Endothelial cell of umbilical vein (primary cell): ENCODE results near the gene ATP11B. TPM values are rescaled to one million over a fixed set of nuclear protein-coding genes. Genes with fewer than 3 reads are reported as not detected.
"Not testable (repeated sequence)": the region's sequence is repeated elsewhere in the genome, so short reads cannot be mapped to it uniquely, and the experiment has no call there.

Experiments
- BruUV-seq: library from RNA; stranded (reverse); fragments of 400-500 nt; replicated peaks from 2 replicates; lab custom pipeline; 2021; lab: Mats Ljungman, UMichigan
- CTCF ChIA-PET: fragments of 300-600, 350-600 bp; sonication (Branson Sonifier 250); formaldehyde crosslinking; loops from one replicate; lab custom pipeline; 2021; ENCODE audit warnings: antibody characterized with exemption, inconsistent platforms; lab: Charles Lee
- POLR2A ChIA-PET: fragments of 300-600, 350-600 bp; sonication (Branson Sonifier 250); formaldehyde crosslinking; loops from one replicate; lab custom pipeline; 2021; ENCODE audit warnings: antibody characterized with exemption, inconsistent platforms; lab: Charles Lee
- DNase-seq: peaks from one replicate; pipeline ENCODE4 v3.0.0-alpha.2; 2011; ENCODE audit warnings: low read depth, low spot score
- FAIRE-seq: peaks from 2 replicates; lab custom pipeline; 2011; peaks lifted over from hg19 to GRCh38; lab: Jason Lieb, UNC
- H2AFZ ChIP-seq: 2 replicates; pipeline ENCODE4 v1.6.0; 2012; ENCODE audit warnings: low read depth, low read length, control low read depth, inconsistent platforms
- H3K27ac ChIP-seq: 2 replicates; pipeline ENCODE4 v1.5.1; 2011; ENCODE audit warnings: low read depth, mild to moderate bottlenecking, control low read depth, low read length, moderate library complexity; ENCODE audit not compliant: insufficient read depth
- H3K27me3 ChIP-seq, 2 experiments: 2 replicates each; pipeline versions ENCODE4 v1.6.0 to v1.6.1; 2011; ENCODE audit warnings: low read length in 2 of 2, mixed read lengths in 1 of 2; ENCODE audit not compliant: control insufficient read depth in 2 of 2, insufficient read depth in 2 of 2
- H3K36me3 ChIP-seq, 2 experiments: 2 replicates in 1 of 2; 3 replicates in 1 of 2; pipeline ENCODE4 v1.5.1; 2011; ENCODE audit warnings: low read length in 2 of 2, mild to moderate bottlenecking in 1 of 2, moderate library complexity in 1 of 2; ENCODE audit not compliant: control insufficient read depth in 2 of 2, insufficient read depth in 2 of 2; ENCODE audit errors: extremely low read depth in 1 of 2
- H3K4me1 ChIP-seq: 3 replicates; pipeline ENCODE4 v1.5.1; 2011; ENCODE audit warnings: mild to moderate bottlenecking, low read length; ENCODE audit not compliant: control insufficient read depth, insufficient read depth; ENCODE audit errors: extremely low read depth
- H3K4me2 ChIP-seq: 2 replicates; pipeline ENCODE4 v1.6.1; 2011; ENCODE audit warnings: low read length, control low read depth, mixed read lengths; ENCODE audit not compliant: insufficient read depth
- H3K4me3 ChIP-seq, 3 experiments: fragments of 200-600 bp in 1 of 3; sonication (generic), shearing (Covaris generic) in 1 of 3; replicated peaks in 1 of 3; 2 replicates each; pipeline ENCODE4 v1.5.1; 2011 to 2016; ENCODE audit warnings: control low read depth in 3 of 3, low read length in 3 of 3, mild to moderate bottlenecking in 2 of 3, inconsistent platforms in 1 of 3, low read depth in 1 of 3, moderate library complexity in 1 of 3; ENCODE audit not compliant: insufficient read depth in 1 of 3
- H3K79me2 ChIP-seq: 2 replicates; pipeline ENCODE4 v1.6.0; 2012; ENCODE audit warnings: low read length, inconsistent platforms; ENCODE audit not compliant: control insufficient read depth, insufficient read depth
- H3K9ac ChIP-seq: replicated peaks from 2 replicates; pipeline ENCODE3; 2011; ENCODE audit warnings: low read length, control low read depth; ENCODE audit not compliant: insufficient read depth; ENCODE audit errors: extremely low read depth
- H3K9me1 ChIP-seq: replicated peaks from 3 replicates; pipeline ENCODE4 v1.6.0; 2011; ENCODE audit warnings: mild to moderate bottlenecking, low read length; ENCODE audit not compliant: control insufficient read depth, insufficient read depth; ENCODE audit errors: extremely low read depth
- H3K9me3 ChIP-seq: replicated peaks from 2 replicates; pipeline ENCODE4 v1.5.1; 2012; ENCODE audit warnings: low read length, inconsistent platforms; ENCODE audit not compliant: control insufficient read depth, insufficient read depth
- H4K20me1 ChIP-seq: replicated peaks from 2 replicates; pipeline ENCODE3; 2011; ENCODE audit warnings: mild to moderate bottlenecking, low read length; ENCODE audit not compliant: control insufficient read depth, insufficient read depth; ENCODE audit errors: extremely low read depth
- JUN ChIP-seq: IDR thresholded peaks from 2 replicates; pipeline ENCODE4 v1.6.1; 2011; ENCODE audit warnings: borderline replicate concordance, low read depth; ENCODE audit not compliant: insufficient read length, insufficient read depth
- POLR2AphosphoS5 ChIP-seq: IDR thresholded peaks from 2 replicates; pipeline ENCODE4 v1.6.1; 2012; ENCODE audit warnings: low read depth, mild to moderate bottlenecking, control low read depth, low read length, moderate library complexity; ENCODE audit not compliant: insufficient read depth
- dilution Hi-C: fragments of 300-500 bp; cut with MboI; formaldehyde crosslinking; loops from one replicate; pipeline ENCODE4 v1.15.0; 2019; ENCODE audit warnings: low sequenced_read_pairs; ENCODE audit not compliant: extremely low pct_ligation_motif_present
- intact Hi-C: fragments of 100-400 bp; cut with micrococcal nuclease; formaldehyde crosslinking; loops from one replicate; pipeline ENCODE4 v1.10.0; 2022
- polyA plus RNA-seq, 4 experiments: library from polyadenylated mRNA; depleted of rRNA in 3 of 4; stranded (reverse) in 3 of 4; unstranded in 1 of 4; fragments of >200 nt; gene quantifications; 2 replicates each; pipeline versions ENCODE4 v1.2.1 to v1.2.3, GENCODE V29; 2011 to 2012; ENCODE audit warnings: missing spikeins in 1 of 4
- total RNA-seq: library from RNA; stranded (reverse); gene quantifications from 2 replicates; pipeline ENCODE4 v1.2.3, GENCODE V29; 2021
- TF ChIP-seq, protein P1 (sequence below): IDR thresholded peaks from 2 replicates; pipeline ENCODE4 v1.6.1; 2011; ENCODE audit not compliant: insufficient read depth, insufficient read length

ATP11B gene
- total and polyA plus RNA-seq, 2 donors (not counting 3 experiments of a cell fraction or from before 2014, with no cell fraction given): 10.1 to 49.3 TPM

DNA sequence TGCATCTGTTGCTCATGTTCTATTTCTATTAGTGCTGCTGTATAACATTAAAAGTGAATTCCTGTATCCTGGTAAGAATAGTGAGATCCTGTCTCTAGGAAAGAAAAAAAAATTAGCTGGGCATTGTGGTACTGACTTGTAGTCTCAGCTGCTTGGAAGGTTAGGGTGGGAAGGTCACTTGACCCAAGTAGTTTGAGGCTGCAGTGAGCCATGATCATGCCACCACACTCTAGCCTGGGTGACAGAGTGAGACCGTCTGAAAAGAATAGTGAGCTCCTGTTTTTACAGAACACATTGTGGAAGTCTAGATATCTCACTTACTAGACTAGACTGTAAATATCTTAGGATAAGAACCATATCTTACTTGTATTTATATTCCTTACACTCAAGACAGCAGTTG, 4.6 kb downstream of the ATP11B start:
- TF ChIP-seq JUN (no peak), POLR2AphosphoS5 (no peak)
- TF ChIP-seq, protein P1, sequence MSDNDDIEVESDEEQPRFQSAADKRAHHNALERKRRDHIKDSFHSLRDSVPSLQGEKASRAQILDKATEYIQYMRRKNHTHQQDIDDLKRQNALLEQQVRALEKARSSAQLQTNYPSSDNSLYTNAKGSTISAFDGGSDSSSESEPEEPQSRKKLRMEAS: no peak
- no peak overlapping the region for H3K9ac ChIP-seq
- CTCF ChIA-PET: interaction anchor here (0.7 to 0.9 kb wide), 2 partner anchors 9 to 12 kb away, joined by 3 read pairs; no protein-coding TSS in a partner anchor
- FAIRE-seq: no peak
- H3K36me3 ChIP-seq: no peaks in the 10 kb centered on the region
- no TSS peak for BruUV-seq
- DNase-seq: no peak
- no peak overlapping the region for H2AFZ ChIP-seq
- dilution Hi-C loops (no loop called here), intact Hi-C loops (loop anchor here (10.0 kb wide), 1 partner anchor 1173 kb away; no protein-coding TSS in a partner anchor)
- H3K79me2 ChIP-seq: peaks cover 76% of the 10 kb centered on the region
- H3K4me1 ChIP-seq: peaks cover 14% of the 10 kb centered on the region
- no peaks in the 10 kb centered on the region for H4K20me1 ChIP-seq
- H3K27me3 ChIP-seq: no peaks in the 10 kb centered on the region
- H3K27ac ChIP-seq: no peak overlapping the region
- no peak overlapping the region for H3K4me3 ChIP-seq
- H3K4me2 ChIP-seq: no peak overlapping the region
- H3K9me1 ChIP-seq: no peaks in the 10 kb centered on the region
- POLR2A ChIA-PET: no interaction called here
- H3K9me3 ChIP-seq: no peaks in the 10 kb centered on the region

DNA sequence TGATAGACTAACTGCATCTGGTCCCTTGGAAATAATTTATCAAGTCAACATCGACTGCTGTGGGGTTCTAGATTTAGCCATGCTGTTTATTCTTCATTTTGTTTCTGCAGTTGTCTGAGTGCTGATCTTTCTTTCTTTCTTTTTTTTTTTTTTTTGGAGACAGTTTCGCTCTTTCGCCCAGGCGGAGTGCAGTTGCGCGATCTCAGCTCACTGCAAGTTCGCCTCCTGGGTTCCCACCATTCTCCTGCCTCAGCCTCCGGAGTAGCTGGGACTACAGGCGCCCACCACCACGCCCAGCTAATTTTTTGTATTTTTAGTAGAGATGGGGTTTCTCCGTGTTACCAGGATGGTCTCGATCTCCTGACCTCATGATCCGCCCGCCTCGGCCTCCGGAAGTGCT, 5.8 kb downstream of the ATP11B start:
- H3K4me2 ChIP-seq, H3K9me3 ChIP-seq, DNase-seq, H3K4me3 ChIP-seq, H3K36me3 ChIP-seq, BruUV-seq, H3K9me1 ChIP-seq, H3K27ac ChIP-seq, H3K27me3 ChIP-seq, H4K20me1 ChIP-seq, H2AFZ ChIP-seq, H3K9ac ChIP-seq, FAIRE-seq, POLR2A ChIA-PET, dilution Hi-C loops: not testable (repeated sequence)
- intact Hi-C loops: loop anchor here (10.0 kb wide), 1 partner anchor 1174 kb away; no protein-coding TSS in a partner anchor
- H3K4me1 ChIP-seq: peaks cover 13% of the 10 kb centered on the region
- H3K79me2 ChIP-seq: peaks cover 84% of the 10 kb centered on the region
- CTCF ChIA-PET: interaction anchor here (1.0 to 1.5 kb wide), 6 partner anchors 8 to 90 kb away, joined by 3 to 4 read pairs (median 3); no protein-coding TSS in a partner anchor
